Measurements from ENCODE around the gene TMEM119. TPM values are rescaled to one million over a fixed set of nuclear protein-coding genes. Genes with fewer than 3 reads are reported as not detected.
"Not testable (repeated sequence)": the region's sequence is repeated elsewhere in the genome, so short reads cannot be mapped to it uniquely, and the experiment has no call there.

TMEM119 gene
- total RNA-seq, 1 donor from 2014 or later = 1.3 TPM

GRCh38 chr12:108594323-108594903, 3.5 kb downstream of the TMEM119 start:
- H3K36me3 ChIP-seq = no peaks in the 10 kb centered on the region
- no peak for DNase-seq
- no peaks in the 10 kb centered on the region for H3K9me3 ChIP-seq (replicated peaks)
- TF ChIP-seq CTCF (IDR thresholded peaks at IDR 0.05; ENCODE audit: borderline replicate concordance) = no peak
- H3K4me1 ChIP-seq = no peaks in the 10 kb centered on the region
- peaks cover 6% of the 10 kb centered on the region for H3K27me3 ChIP-seq (ENCODE audit: low read depth)
- no peak overlapping the region for H3K27ac ChIP-seq (replicated peaks)
- intact Hi-C loops (cut with micrococcal nuclease) = no loop called here
- no peak overlapping the region for H3K4me3 ChIP-seq

GRCh38 chr12:108592033-108592909, 5.6 kb downstream of the TMEM119 start:
- Histone ChIP-seq H3K4me1 (peaks cover 4% of the 10 kb centered on the region), H3K36me3 (no peaks in the 10 kb centered on the region), H3K9me3 (replicated peaks) (no peaks in the 10 kb centered on the region), H3K27ac (replicated peaks) (no peak overlapping the region), H3K27me3 (ENCODE audit: low read depth) (peaks cover 15% of the 10 kb centered on the region), H3K4me3 (no peak overlapping the region)
- intact Hi-C loops (cut with micrococcal nuclease) = no loop called here
- no peak for TF ChIP-seq CTCF (IDR thresholded peaks at IDR 0.05; ENCODE audit: borderline replicate concordance)
- no peak for DNase-seq

- no peak overlapping the region for H3K27ac ChIP-seq (replicated peaks)
- H3K4me1 ChIP-seq = peaks cover 4% of the 10 kb centered on the region
- intact Hi-C loops (cut with micrococcal nuclease) = no loop called here
- no peaks in the 10 kb centered on the region for H3K9me3 ChIP-seq (replicated peaks)
- peaks cover 15% of the 10 kb centered on the region for H3K27me3 ChIP-seq (ENCODE audit: low read depth)
- H3K4me3 ChIP-seq = no peak overlapping the region
- TF ChIP-seq CTCF (IDR thresholded peaks at IDR 0.05; ENCODE audit: borderline replicate concordance) = no peak
- H3K36me3 ChIP-seq = no peaks in the 10 kb centered on the region
- no peak for DNase-seq
These were observed 6.5 kb downstream of the TMEM119 start for GRCh38 chr12:108591267-108591980.

- H3K27ac ChIP-seq (replicated peaks); H3K4me1 ChIP-seq; H3K36me3 ChIP-seq; DNase-seq; intact Hi-C loops (cut with micrococcal nuclease); H3K4me3 ChIP-seq; H3K9me3 ChIP-seq (replicated peaks): not testable (repeated sequence)
- peaks cover 15% of the 10 kb centered on the region for H3K27me3 ChIP-seq (ENCODE audit: low read depth)
These were observed 7.4 kb downstream of the TMEM119 start for GRCh38 chr12:108590463-108590862.

GRCh38 chr12:108589840-108590229, 8.0 kb downstream of the TMEM119 start:
- Histone ChIP-seq H3K4me1 (peaks cover 4% of the 10 kb centered on the region), H3K9me3 (replicated peaks) (no peaks in the 10 kb centered on the region), H3K27ac (replicated peaks) (no peak overlapping the region), H3K27me3 (ENCODE audit: low read depth) (peaks cover 15% of the 10 kb centered on the region), H3K4me3 (no peak overlapping the region), H3K36me3 (no peaks in the 10 kb centered on the region)
- intact Hi-C loops (cut with micrococcal nuclease) = no loop called here
- DNase-seq = no peak
- TF ChIP-seq CTCF (IDR thresholded peaks at IDR 0.05; ENCODE audit: borderline replicate concordance) = no peak
